Measurements from ENCODE around the gene OGFOD1.
A peak's percentile ranks its signal among the peaks of the same experiment; 100 is the strongest.

Gene OGFOD1

DNA sequence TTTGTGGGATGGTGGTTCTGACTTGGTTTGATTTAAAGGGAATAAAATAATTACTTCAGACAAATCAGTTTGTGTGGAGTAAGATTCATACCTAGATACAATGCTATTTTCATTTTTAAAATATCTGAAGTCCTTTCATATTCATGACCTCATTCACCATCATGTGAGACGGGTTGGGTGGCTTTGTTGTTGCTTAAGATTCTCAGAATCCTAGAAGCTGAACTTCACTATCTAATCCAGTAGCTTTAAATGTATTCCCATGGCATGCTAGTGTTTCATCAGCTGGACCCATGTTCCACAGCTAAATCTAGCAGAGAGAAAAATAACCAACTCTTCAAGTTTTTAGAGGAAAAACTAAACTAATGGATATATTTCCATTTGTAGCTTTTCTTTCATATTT, 23.3 kb upstream of the OGFOD1 start:
- no peak for DNase-seq (ENCODE audit: low read depth)

DNA sequence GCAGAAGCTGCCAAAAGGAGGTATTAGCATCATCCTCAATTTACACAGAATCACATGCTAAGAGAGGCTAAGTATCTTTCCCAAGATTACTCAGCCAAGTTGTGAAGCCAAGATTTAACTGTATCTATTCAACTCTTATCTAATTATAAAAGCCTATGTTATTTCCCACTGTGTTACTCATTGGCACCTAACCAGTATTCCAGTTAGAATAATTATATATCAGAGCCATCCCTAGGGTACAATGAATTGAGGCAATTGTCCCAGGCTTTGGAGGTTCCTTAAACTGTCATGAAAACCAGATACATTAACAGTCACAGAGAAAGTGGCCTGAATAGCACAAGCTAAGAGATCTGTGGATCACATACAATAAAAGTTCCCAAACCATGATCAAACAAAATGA, 15.1 kb upstream of the OGFOD1 start:
- DNase-seq (ENCODE audit: low read depth) = no peak

DNA sequence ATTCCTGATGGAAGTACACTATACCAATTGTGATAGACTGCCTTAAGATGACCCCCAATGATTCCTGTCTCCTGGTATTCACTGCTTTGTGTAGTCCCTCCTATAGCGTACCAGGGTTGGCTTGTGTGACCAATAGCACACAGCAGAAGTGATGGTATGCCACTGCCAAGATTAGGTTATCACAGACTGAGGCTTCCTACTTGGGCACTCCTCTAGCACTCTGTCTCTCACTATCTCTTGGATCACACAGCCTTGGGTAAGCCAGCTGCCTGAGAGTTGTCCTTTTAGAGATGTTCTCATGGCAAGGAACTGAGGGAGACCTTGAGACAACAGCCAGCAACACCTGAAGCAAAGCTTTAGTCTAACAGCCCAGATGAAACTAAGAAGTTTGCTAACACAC, 13.3 kb upstream of the OGFOD1 start:
- no peak for DNase-seq (ENCODE audit: low read depth)

DNA sequence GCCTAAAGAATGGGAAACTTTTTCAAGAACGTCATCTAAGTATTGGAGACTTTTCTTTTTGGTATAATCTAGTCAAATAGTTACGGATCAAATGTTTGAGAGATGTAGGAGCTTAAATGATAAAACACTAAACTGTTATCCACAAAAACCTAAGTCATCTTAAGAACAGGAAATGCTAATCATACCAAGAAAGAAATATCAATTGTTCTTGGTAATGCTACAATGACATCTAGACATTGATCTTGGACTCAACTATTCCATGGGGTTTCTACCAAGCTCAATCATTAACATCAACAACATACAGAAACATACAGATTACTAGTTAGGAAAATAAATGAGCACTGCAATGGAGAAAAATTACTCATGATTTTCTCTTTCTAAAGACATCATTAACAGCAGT, 4.1 kb upstream of the OGFOD1 start:
- DNase-seq (ENCODE audit: low read depth) = no peak

DNA sequence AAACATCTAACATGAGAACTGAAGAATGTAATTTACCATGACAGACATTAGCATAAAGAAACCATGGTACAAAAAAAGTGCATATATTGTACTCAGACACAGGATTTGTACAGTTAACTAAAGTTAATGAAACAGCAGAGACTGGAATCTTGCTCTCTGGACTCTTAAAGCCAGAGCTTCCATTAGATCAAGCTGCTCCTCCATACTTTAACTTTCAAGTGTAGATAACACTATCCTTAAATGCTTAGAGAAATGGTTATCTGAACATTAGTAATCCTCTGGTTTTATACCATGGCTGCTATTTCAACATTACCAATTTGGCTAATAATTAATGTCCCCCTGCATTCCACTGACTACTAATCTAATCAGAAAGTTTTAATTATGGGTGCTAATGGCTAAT, 3.3 kb upstream of the OGFOD1 start:
- DNase-seq (ENCODE audit: low read depth) = no peak

DNA sequence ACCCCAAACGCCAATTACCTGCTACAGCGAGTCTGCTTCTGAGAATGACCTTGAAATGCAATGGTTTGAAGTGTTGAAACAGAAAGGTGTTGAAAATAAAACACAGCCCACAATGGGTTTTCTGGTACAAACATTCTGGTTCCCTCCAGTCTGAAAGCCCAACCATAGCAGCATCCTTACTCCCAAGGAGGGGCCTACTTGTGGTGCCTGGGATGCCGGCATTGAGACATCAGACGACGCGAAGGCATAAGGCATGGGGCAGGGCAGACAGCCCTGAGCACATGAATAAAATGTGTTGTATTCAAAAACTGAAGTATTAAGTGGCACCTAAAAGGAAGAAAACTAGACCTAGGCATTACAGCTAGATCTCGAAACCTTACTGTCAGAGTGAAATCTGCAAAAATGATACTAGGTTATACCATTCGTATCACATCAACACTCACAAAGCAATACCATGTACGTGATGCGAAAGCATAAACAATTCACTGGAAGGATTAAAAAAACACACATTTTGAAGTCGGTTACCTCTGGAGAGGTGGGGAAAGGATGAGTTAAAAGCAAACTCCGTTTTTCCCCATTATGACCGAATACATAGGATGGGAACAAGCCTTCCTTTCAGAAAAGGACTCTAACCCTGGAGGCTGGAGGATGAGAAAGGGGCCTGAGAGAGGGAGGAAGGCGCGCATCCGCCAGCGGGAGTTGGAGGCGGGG, 924 bp upstream of the OGFOD1 start:
- DNase-seq (ENCODE audit: low read depth) = peak; percentile 16

DNA sequence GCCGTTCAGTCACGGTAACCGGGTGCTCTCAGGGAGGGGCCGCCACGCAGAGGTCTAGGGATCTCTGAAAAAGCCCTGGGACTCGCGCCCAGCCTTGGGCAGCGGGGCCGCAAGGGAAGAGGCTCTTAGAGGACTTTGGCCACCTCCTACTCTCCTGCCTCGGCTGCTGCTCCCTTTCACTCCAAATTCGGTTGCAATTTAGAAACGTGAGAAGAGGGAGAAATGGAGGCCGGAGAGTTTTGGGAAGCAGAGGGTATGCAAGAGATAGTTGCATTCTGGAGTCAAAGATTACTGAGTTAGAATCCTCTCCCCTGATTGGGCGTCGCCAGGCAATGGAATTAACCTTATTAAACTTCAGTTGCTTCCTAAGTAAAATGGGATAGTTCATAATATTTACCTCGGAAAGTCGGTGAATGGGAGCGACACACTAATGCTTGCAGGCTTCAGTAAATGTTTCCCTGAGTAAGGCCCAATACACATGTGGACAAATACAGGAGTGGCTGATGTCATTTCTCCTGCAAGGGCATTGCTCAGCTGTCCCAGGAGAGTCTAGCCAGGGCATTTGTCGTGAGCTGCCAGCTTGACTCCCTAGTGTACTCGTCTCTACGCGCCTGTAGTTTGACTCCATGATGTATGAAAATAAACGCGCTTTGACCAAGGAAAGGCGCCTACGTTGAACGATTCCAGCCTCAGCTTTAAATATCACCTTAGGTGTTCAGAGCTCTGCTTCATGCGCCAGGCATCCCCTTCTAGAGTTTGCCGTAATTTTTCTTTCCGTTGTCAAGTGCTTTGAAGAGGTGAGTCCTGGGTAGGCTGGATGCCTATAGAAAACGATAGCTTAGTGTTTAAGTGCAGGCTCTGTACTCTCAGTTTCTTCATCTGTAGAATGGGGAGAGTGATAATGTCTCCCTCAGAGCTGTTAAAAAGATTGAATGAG, 667 bp downstream of the OGFOD1 start:
- peak; percentile 14 for DNase-seq (ENCODE audit: low read depth)

DNA sequence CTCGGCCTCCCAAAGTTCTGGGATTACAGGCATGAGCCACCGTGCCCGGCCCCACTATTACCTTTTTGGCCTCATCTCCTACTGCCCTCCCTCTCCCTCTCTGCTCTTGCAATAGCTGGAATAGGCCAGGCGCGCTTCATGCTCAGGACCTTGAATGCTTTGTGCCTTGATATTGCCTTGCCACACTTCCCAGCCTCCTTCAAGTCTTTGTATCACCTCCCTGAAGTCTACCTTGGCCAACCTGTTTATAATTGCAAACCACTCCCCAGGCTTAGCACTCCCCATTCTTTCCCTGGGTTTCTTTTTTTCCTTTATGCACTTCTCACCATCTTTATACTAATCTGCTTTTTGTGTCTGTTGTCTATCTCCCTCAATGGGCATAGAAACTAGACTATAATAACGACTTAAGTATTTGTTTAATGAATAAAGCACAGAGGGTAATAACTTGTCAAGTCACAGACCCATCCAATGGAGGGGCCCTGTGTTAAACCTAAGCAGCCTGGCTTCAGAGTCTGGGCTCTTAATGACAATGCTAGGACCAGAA, 6.6 kb downstream of the OGFOD1 start:
- DNase-seq (ENCODE audit: low read depth) = no peak

DNA sequence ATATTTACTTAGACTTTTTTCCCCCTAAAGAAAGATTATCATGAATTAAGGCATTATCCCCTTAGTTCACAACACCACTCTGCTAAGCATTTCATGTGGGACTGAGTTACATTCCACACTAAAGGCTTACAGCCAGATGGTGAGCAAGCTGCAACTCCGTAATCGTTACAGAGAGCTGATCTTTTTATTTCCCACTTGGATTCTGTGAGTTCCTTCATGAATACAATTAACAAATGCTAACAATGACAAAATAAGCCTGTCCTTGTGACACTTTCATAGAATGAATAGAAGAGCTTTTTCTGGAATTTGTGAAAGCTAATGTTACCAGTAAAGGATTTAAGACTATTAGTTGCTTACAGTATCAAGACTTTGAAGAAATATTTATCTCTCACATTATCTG, 8.7 kb downstream of the OGFOD1 start:
- no peak for DNase-seq (ENCODE audit: low read depth)

DNA sequence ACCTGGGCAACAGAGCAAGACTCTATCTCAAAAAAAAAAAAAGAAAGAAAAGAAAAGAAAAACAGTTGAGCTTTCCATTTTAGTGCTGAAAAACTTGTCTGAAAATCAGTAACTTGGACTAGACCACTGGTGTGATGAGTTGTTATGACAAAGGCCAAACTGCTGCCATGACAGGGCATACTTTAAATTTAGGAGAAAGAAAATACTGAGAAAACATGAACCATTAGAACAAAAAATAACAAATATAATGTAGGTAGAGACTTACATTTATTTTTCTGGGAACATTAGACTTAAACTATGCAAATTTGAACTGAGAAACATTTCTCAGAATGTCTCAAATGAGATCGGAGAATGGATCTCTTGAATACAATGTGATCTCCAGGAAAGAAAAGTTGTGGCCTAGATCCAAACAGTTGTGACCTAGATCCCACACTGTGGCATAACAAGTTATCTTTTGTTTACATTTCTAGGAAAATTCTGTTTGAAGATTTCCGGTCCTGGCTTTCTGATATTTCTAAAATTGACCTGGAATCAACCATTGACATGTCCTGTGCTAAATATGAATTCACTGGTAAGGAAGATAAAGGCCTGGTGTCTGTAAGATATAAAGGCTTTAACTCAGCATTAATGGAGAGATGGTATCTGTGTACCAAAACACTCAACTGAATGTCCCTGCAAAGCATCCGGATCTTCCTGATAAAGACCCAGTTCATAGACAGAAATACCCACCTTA, 10.9 kb downstream of the OGFOD1 start:
- no peak for DNase-seq (ENCODE audit: low read depth)

DNA sequence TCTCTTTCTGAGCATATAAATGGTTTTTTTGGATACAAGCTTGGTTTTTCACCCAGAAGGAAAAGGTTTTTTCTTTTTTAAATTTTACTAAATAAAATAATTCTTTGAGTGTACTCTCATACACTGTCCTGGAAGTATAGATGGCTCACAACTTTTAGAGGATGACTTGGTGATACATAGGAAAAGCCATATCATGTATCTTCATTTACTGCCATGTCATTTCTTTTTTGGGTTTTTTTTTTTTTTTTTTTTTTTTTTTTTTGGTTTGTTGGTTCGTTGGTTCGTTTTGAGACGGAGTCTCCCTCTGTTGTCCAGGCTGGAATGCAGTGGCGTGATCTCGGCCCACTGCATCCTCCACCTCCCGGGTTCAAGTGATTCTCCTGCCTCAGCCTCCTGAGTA, 11.8 kb downstream of the OGFOD1 start:
- no peak for DNase-seq (ENCODE audit: low read depth)

DNA sequence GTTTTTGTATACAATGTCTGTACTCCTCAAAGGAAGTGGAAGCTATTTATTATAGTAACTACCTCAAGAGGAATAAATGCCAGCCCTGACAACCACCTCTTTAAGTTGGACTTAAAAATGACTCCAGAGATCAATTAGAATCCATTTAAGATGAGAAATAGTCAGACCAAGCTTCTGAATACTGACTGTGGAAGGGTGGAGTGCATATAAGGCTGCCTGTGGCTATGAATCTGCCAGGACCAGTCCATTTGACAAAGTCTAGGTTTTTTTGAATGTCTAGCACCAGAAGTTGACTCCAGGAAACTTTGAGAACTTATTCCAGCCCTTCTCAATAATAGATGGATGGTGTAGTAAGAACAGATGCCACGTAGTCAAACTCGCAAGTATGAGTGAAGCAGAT, 15.0 kb downstream of the OGFOD1 start:
- DNase-seq (ENCODE audit: low read depth) = no peak

DNA sequence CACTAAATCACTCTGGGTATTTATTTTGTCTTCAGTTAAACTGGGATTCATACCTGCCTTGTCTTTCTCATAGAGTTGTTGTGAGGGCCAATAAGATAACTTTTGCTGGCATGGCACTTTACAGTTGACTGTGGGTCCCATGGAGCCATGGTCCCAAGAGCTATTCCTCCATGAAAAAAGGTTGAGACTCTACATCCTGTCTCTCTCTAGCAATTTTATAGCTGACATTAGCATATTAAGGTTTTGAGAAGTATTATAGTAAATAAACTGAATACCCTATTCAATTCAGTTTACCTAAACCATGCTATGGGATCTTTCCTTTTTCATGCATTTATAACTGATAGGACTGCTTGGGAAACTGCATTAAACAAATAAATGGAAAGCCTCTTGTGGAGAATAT, 17.4 kb downstream of the OGFOD1 start:
- no peak for DNase-seq (ENCODE audit: low read depth)

DNA sequence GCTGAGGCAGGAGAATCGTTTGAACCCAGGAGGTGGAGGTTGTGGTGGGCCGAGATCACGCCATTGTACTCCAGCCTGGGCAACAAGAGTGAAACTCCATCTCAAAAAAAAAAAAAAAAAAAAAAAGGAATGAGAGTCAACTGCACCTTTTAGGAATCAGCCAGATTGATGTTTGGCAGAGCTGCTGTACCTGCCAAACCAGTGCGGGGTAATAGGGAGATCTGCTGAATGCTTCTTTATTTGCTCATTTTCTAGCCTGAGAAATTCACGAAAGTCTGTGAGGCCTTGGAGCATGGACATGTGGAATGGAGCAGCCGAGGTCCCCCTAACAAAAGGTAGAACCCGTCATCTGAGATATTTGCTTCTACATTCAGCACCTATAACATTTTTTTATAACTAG, 18.4 kb downstream of the OGFOD1 start:
- DNase-seq (ENCODE audit: low read depth) = no peak

DNA sequence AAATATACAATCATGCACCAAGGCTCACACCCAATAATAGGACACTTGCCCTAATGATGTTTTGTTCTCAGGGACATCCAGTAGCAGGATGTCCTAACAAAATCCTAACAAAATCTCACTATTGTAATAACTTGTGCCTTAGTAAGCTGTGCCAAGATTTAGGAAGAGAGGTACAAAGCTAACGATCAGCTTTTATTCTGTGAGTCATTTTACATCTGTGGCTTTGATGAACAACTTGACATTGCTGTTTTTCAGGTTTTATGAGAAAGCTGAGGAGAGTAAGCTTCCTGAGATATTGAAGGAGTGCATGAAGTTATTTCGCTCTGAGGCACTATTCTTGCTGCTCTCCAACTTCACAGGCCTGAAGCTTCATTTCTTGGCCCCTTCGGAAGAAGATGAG, 18.9 kb downstream of the OGFOD1 start:
- no peak for DNase-seq (ENCODE audit: low read depth)

DNA sequence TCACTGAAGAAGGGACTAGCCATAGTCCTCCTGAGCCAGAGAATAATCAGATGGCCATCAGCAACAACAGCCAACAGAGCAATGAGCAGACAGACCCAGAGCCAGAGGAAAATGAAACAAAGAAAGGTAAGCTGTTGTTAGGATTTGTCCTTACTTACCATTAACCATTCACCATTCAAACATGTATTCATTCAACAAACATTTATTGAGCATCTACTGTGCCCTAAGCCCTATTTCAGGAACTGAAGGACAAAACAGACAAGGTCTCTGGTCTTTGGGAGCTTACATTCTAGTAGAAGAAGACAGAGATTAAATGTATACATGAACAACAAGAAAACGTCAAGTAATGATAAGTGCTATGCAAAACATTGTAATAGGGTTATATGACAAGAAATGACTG, 19.3 kb downstream of the OGFOD1 start:
- DNase-seq (ENCODE audit: low read depth) = no peak

DNA sequence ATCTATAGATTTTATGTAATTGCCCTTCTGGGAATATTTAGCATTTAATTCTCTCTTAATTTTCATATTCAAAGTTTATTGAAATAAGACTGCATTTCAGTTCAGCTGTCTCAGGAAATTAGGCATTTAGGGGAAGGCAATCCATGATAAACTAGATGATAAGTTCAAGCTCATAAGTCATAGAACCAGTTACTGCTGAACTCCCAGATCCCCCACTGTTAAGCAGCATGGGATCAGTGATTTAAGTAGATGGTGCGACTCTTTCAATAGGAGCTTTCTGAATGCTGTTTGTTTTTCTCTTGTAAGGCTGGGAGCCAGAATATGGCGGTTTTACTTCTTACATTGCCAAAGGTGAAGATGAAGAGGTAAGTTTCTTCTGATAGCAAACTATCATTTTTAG, 23.8 kb downstream of the OGFOD1 start:
- no peak for DNase-seq (ENCODE audit: low read depth)

DNA sequence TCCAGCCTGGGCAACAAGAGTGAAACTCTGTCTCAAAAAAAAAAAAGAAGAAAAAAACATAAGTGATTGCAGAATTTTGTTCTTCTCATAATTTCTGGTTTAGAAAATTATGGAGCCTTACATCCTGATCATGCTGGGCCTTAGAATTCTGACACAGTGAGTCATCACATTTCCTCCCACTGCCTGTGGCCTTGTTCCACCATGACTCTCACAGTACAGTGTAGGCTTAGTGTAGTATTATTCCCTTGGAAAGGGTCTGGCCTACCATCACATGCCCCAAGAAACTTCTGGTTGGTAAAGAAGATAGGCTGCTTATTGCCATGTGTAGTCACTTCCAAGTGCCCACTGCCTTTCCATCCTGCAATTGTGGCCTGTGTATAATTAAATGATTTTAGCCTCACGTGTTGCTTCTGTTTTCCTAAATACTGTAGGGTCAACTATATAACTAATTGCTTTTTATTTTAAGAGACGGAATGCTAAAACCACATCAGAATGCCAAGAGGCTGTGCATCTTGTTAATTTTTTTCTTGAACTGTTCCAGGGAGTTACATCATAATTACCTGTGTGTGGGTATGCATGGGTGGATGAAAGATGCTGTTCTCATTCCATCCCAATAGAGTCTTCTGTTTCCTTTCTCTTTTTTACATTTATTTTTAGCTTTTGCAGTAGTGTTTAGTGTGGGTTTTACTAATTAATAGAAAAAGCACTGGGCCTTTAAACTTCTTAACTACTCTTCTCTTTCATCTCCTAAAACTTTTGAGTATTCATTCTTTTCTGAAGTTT, 25.9 kb downstream of the OGFOD1 start:
- peak; percentile 75 for DNase-seq (ENCODE audit: low read depth)

DNA sequence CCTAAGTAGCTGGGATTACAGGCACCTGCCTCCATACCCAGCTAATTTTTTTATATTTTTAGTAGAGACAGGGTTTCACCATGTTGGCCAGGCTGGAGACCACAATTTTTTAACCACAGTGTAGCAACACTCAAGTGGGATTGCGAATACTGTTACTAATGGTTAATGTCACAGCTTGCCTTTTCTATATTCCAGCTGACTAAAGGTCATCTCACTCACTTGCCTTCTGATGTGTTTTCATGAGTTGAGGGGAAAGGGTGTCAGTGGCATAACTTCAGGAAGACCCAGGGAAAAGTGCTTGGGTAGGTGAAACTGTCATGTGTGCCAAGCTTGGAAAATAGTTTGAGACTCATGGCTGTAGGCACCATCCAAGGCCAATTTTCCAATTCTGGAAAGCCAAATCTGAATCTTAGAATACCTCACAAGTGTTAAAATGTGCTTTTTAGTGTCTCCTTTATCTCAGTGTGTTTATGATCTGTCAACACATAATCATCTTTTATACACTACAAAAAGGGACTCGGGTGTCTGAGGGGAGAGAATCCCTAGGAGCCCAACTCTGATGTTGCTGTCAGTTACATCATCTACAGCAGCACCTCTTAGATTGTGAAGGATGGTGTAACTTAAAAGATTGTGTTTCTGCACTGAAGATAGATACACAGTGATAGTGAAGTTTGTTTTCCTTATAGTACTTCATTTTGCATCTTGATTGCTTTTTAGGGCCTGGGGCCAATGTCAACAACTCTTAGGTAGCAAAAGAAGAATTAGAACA, 27.1 kb downstream of the OGFOD1 start:
- no peak for DNase-seq (ENCODE audit: low read depth)

DNA sequence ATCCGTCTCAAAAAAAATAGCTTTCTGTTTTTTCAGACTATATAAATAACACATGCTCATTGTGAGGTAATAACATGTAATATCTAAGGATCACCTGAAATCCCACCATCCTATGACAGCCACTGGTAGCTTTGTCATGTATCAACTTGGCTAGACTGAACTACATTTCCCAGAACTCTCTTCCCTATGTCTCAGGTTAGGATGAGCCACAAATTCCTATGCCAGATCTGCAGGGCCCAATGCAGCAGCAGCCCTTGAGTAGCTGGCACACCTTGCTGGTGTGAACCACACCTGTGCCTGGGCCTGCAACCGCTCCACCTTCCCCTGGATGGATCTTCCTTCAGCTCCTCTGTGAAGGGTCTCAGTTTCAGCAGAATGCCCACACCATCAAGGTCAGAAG, 28.1 kb downstream of the OGFOD1 start:
- DNase-seq (ENCODE audit: low read depth) = no peak

Data from HS-5 (cell line).